ENCODE data around the gene CCL22.

Gene CCL22

GRCh38 chr16:57389087-57389468 is 30.5 kb downstream of the CCL22 start:
- no peak overlapping the region for H3K27ac ChIP-seq (ENCODE audit: low read depth, low read length, poor library complexity, severe bottlenecking)
- no peak for TF ChIP-seq CTCF (IDR thresholded peaks at IDR 0.05; ENCODE audit: low read length)
- no peak for TF ChIP-seq EZH2 (IDR thresholded peaks at IDR 0.05; ENCODE audit: borderline replicate concordance, low read length)
- H3K9me2 ChIP-seq (ENCODE audit: low read depth, low read length): no peaks in the 10 kb centered on the region
- no peaks in the 10 kb centered on the region for H3K79me2 ChIP-seq (ENCODE audit: insufficient read depth, low read length)
- H2AFZ ChIP-seq (ENCODE audit: low read length): no peak overlapping the region
- H3K36me3 ChIP-seq (ENCODE audit: insufficient read depth, low read length): no peaks in the 10 kb centered on the region
- H4K20me1 ChIP-seq (ENCODE audit: insufficient read depth, low read length): no peaks in the 10 kb centered on the region
- no peak overlapping the region for H3K4me2 ChIP-seq (ENCODE audit: low read length)
- no peaks in the 10 kb centered on the region for H3F3A ChIP-seq (ENCODE audit: insufficient read depth, low read length)
- H3K4me1 ChIP-seq (ENCODE audit: insufficient read depth, low read length, severe bottlenecking): no peaks in the 10 kb centered on the region
- H3K27me3 ChIP-seq (ENCODE audit: insufficient read depth, low read length): peaks cover 7% of the 10 kb centered on the region; the same call in 1 of the 2 replicates
- H3K9ac ChIP-seq (ENCODE audit: low read length): no peak overlapping the region
- H3K9me3 ChIP-seq (ENCODE audit: low read length): no peaks in the 10 kb centered on the region
- H3K4me3 ChIP-seq (ENCODE audit: low read depth, low read length, poor library complexity, severe bottlenecking): no peak overlapping the region

GRCh38 chr16:57390636-57391295 is 32.2 kb downstream of the CCL22 start:
- Histone ChIP-seq H3F3A (ENCODE audit: insufficient read depth, low read length) (no peaks in the 10 kb centered on the region), H3K27me3 (ENCODE audit: insufficient read depth, low read length) (peaks cover 5% of the 10 kb centered on the region; the same call in 1 of the 2 replicates), H3K36me3 (ENCODE audit: insufficient read depth, low read length) (no peaks in the 10 kb centered on the region), H3K4me1 (ENCODE audit: insufficient read depth, low read length, severe bottlenecking) (no peaks in the 10 kb centered on the region), H3K4me2 (ENCODE audit: low read length) (no peak overlapping the region), H2AFZ (ENCODE audit: low read length) (no peak overlapping the region), H3K4me3 (ENCODE audit: low read depth, low read length, poor library complexity, severe bottlenecking) (no peak overlapping the region), H3K9me3 (ENCODE audit: low read length) (no peaks in the 10 kb centered on the region), H3K27ac (ENCODE audit: low read depth, low read length, poor library complexity, severe bottlenecking) (no peak overlapping the region), H4K20me1 (ENCODE audit: insufficient read depth, low read length) (no peaks in the 10 kb centered on the region), H3K79me2 (ENCODE audit: insufficient read depth, low read length) (no peaks in the 10 kb centered on the region), H3K9me2 (ENCODE audit: low read depth, low read length) (no peaks in the 10 kb centered on the region), H3K9ac (ENCODE audit: low read length) (no peak overlapping the region)
- no peak for TF ChIP-seq EZH2 (IDR thresholded peaks at IDR 0.05; ENCODE audit: borderline replicate concordance, low read length)
- TF ChIP-seq CTCF (IDR thresholded peaks at IDR 0.05; ENCODE audit: low read length): no peak

- no peak overlapping the region for H3K27ac ChIP-seq (ENCODE audit: low read depth, low read length, poor library complexity, severe bottlenecking)
These were observed 32.7 kb downstream of the CCL22 start for GRCh38 chr16:57391300-57391699.

More at GRCh38 chr16:57391300-57391699, 32.7 kb downstream of the CCL22 start:
- no peaks in the 10 kb centered on the region for H3F3A ChIP-seq (ENCODE audit: insufficient read depth, low read length)
- H3K36me3 ChIP-seq (ENCODE audit: insufficient read depth, low read length): no peaks in the 10 kb centered on the region
- H4K20me1 ChIP-seq (ENCODE audit: insufficient read depth, low read length): no peaks in the 10 kb centered on the region
- H3K9me2 ChIP-seq (ENCODE audit: low read depth, low read length): no peaks in the 10 kb centered on the region
- H3K9me3 ChIP-seq (ENCODE audit: low read length): no peaks in the 10 kb centered on the region
- TF ChIP-seq EZH2 (IDR thresholded peaks at IDR 0.05; ENCODE audit: borderline replicate concordance, low read length): no peak
- TF ChIP-seq CTCF (IDR thresholded peaks at IDR 0.05; ENCODE audit: low read length): no peak
- no peak overlapping the region for H3K4me2 ChIP-seq (ENCODE audit: low read length)
- H3K9ac ChIP-seq (ENCODE audit: low read length): no peak overlapping the region
- no peak overlapping the region for H3K4me3 ChIP-seq (ENCODE audit: low read depth, low read length, poor library complexity, severe bottlenecking)
- H3K4me1 ChIP-seq (ENCODE audit: insufficient read depth, low read length, severe bottlenecking): no peaks in the 10 kb centered on the region
- H2AFZ ChIP-seq (ENCODE audit: low read length): no peak overlapping the region
- peaks cover 5% of the 10 kb centered on the region; the same call in 1 of the 2 replicates for H3K27me3 ChIP-seq (ENCODE audit: insufficient read depth, low read length)
- no peaks in the 10 kb centered on the region for H3K79me2 ChIP-seq (ENCODE audit: insufficient read depth, low read length)

Measured in OCI-LY1 (cell line).